Measurements from ENCODE around the gene COPG1. TPM values are rescaled to one million over a fixed set of nuclear protein-coding genes. Genes with fewer than 3 reads are reported as not detected.

The COPG1 gene
- total and polyA plus RNA-seq, 7 donors, result 50.9 to 151 (median 78.1) TPM

- peaks cover 0 to 46% (median 35%) of the 10 kb centered on the region in 4 donors for H3K4me1 ChIP-seq
- TF ChIP-seq POLR2A (IDR thresholded peaks at IDR 0.05) (no peak), CTCF (IDR thresholded peaks at IDR 0.05) (no peak), POLR2AphosphoS5 (IDR thresholded peaks at IDR 0.05) (no peak), EP300 (IDR thresholded peaks at IDR 0.05) (no peak)
- DNase-seq, result no peak
- intact Hi-C loops (cut with DNase I), result loop anchor here (5.0 kb wide), 3 partner anchors 124 to 274 kb away; partner anchors contain the start of gene RAB43
- H3K27me3 ChIP-seq, result no peaks in the 10 kb centered on the region
- H3K36me3 ChIP-seq, result peaks cover 0 to 2% (median 0%) of the 10 kb centered on the region in 4 donors
- H3K9me3 ChIP-seq, result no peaks in the 10 kb centered on the region
- H3K27ac ChIP-seq, result no peak overlapping the region
- no peak overlapping the region for H3K4me3 ChIP-seq
Measured at GRCh38 chr3:129246636-129247035, 2.8 kb upstream of the COPG1 start.

- no peak for DNase-seq
- intact Hi-C loops (cut with DNase I), result loop anchor here (5.0 kb wide), 3 partner anchors 126 to 276 kb away; partner anchors contain the start of gene RAB43
- TF ChIP-seq POLR2A (IDR thresholded peaks at IDR 0.05) (no peak), EP300 (IDR thresholded peaks at IDR 0.05) (no peak), CTCF (IDR thresholded peaks at IDR 0.05) (no peak), POLR2AphosphoS5 (IDR thresholded peaks at IDR 0.05) (no peak)
- Histone ChIP-seq H3K9me3 (no peaks in the 10 kb centered on the region), H3K27me3 (no peaks in the 10 kb centered on the region), H3K4me1 (peaks cover 0 to 49% (median 39%) of the 10 kb centered on the region in 4 donors), H3K4me3 (peak overlapping the region; percentile 83 to 87 (median 86)), H3K27ac (peak overlapping the region; percentile 78 to 90 (median 84)), H3K36me3 (peaks cover 10 to 19% (median 14%) of the 10 kb centered on the region in 4 donors)
- 52 to 69% methylated on average over 21 of the region's 21 CpGs for WGBS, 2 donors
Measured at GRCh38 chr3:129248286-129248979, 973 bp upstream of the COPG1 start.

- H3K27ac ChIP-seq, result no peak overlapping the region
- H3K4me1 ChIP-seq, result peaks cover 0 to 36% (median 27%) of the 10 kb centered on the region in 4 donors
- H3K9me3 ChIP-seq, result no peaks in the 10 kb centered on the region
- 91 to 99% methylated on average over 4 of the region's 4 CpGs for WGBS, 2 donors
- DNase-seq, result no peak
- intact Hi-C loops (cut with DNase I), result no loop called here
- H3K4me3 ChIP-seq, result no peak overlapping the region
- no peak for TF ChIP-seq POLR2AphosphoS5 (IDR thresholded peaks at IDR 0.05)
- TF ChIP-seq EP300 (IDR thresholded peaks at IDR 0.05), result no peak
- no peak for TF ChIP-seq POLR2A (IDR thresholded peaks at IDR 0.05)
- no peak for TF ChIP-seq CTCF (IDR thresholded peaks at IDR 0.05)
- no peaks in the 10 kb centered on the region for H3K27me3 ChIP-seq
- H3K36me3 ChIP-seq, result peaks cover 39 to 62% (median 55%) of the 10 kb centered on the region in 4 donors
Measured at GRCh38 chr3:129252748-129253147, 3.3 kb downstream of the COPG1 start.

- DNase-seq, result no peak
- no peaks in the 10 kb centered on the region for H3K27me3 ChIP-seq
- peaks cover 0 to 25% (median 16%) of the 10 kb centered on the region in 4 donors for H3K4me1 ChIP-seq
- intact Hi-C loops (cut with DNase I), result no loop called here
- no peak overlapping the region for H3K4me3 ChIP-seq
- 92 to 93% methylated on average over 12 of the region's 12 CpGs for WGBS, 2 donors
- no peak for TF ChIP-seq EP300 (IDR thresholded peaks at IDR 0.05)
- no peak for TF ChIP-seq POLR2A (IDR thresholded peaks at IDR 0.05)
- TF ChIP-seq POLR2AphosphoS5 (IDR thresholded peaks at IDR 0.05), result no peak
- no peak overlapping the region for H3K27ac ChIP-seq
- H3K9me3 ChIP-seq, result no peaks in the 10 kb centered on the region
- peaks cover 55 to 80% (median 70%) of the 10 kb centered on the region in 4 donors for H3K36me3 ChIP-seq
Measured at GRCh38 chr3:129254536-129255230, 5.3 kb downstream of the COPG1 start.

GRCh38 chr3:129256270-129256669 is 6.9 kb downstream of the COPG1 start:
- H3K36me3 ChIP-seq, result peaks cover 69 to 95% (median 83%) of the 10 kb centered on the region in 4 donors
- intact Hi-C loops (cut with DNase I), result no loop called here
- H3K4me3 ChIP-seq, result no peak overlapping the region
- H3K27me3 ChIP-seq, result no peaks in the 10 kb centered on the region
- WGBS, 2 donors, result 88 to 95% methylated on average over 6 of the region's 6 CpGs
- no peak for DNase-seq
- H3K9me3 ChIP-seq, result no peaks in the 10 kb centered on the region
- no peak overlapping the region for H3K27ac ChIP-seq
- H3K4me1 ChIP-seq, result peaks cover 0 to 12% (median 3%) of the 10 kb centered on the region in 4 donors
- TF ChIP-seq POLR2AphosphoS5 (IDR thresholded peaks at IDR 0.05), result no peak
- no peak for TF ChIP-seq CTCF (IDR thresholded peaks at IDR 0.05)
- no peak for TF ChIP-seq POLR2A (IDR thresholded peaks at IDR 0.05)
- TF ChIP-seq EP300 (IDR thresholded peaks at IDR 0.05), result no peak

Data from sigmoid colon (tissue), 7 donors.